HL-60 (cell line): ENCODE results near the gene CETN3.

Experiments
- DNase-seq, 2 experiments: peaks; one replicate each; pipeline ENCODE4 v3.0.0-alpha.2; 2010 to 2020; ENCODE audit warnings: low read depth in 1 of 2, low spot score in 1 of 2
- H3K27ac ChIP-seq: fragments of 250-450 bp; sonication (Bioruptor Pico); replicated peaks from 2 replicates; pipeline ENCODE4 v1.5.1; 2020; ENCODE audit warnings: mild to moderate bottlenecking, moderate library complexity
- H3K27me3 ChIP-seq: fragments of 250-450 bp; sonication (Bioruptor Pico); 2 replicates; pipeline ENCODE4 v1.5.1; 2021; ENCODE audit warnings: mild to moderate bottlenecking, moderate library complexity; ENCODE audit not compliant: insufficient read depth, poor library complexity, severe bottlenecking
- H3K4me3 ChIP-seq: replicated peaks from 2 replicates; pipeline ENCODE4 v1.5.1; 2011; ENCODE audit warnings: mild to moderate bottlenecking, control low read depth, low read length; ENCODE audit not compliant: insufficient read depth
- CTCF ChIP-seq: IDR thresholded peaks from one replicate; pipeline ENCODE4 v1.5.1; 2011; ENCODE audit warnings: low read length, control low read depth, inconsistent platforms; ENCODE audit not compliant: insufficient read depth
- GABPA ChIP-seq: IDR thresholded peaks from 2 replicates; pipeline ENCODE4 v1.6.1; 2012; ENCODE audit warnings: low read depth
- POLR2AphosphoS5 ChIP-seq: IDR thresholded peaks from 2 replicates; pipeline ENCODE4 v1.6.1; 2012; ENCODE audit warnings: low read depth
- REST ChIP-seq: IDR thresholded peaks from 2 replicates; pipeline ENCODE4 v1.6.1; 2012; ENCODE audit warnings: low read depth; ENCODE audit not compliant: insufficient replicate concordance
- SPI1 ChIP-seq: IDR thresholded peaks from 2 replicates; pipeline ENCODE4 v1.6.1; 2012; ENCODE audit warnings: low read depth, mild to moderate bottlenecking, borderline replicate concordance

CETN3 gene

GRCh38 chr5:90355635-90356034, 53.9 kb downstream of the CETN3 start:
- no peak overlapping the region for H3K27ac ChIP-seq
- no peak overlapping the region for H3K4me3 ChIP-seq
- H3K27me3 ChIP-seq = no peaks in the 10 kb centered on the region
- TF ChIP-seq GABPA = no peak
- no peak for TF ChIP-seq CTCF
- TF ChIP-seq REST = no peak
- TF ChIP-seq SPI1 = no peak
- no peak for TF ChIP-seq POLR2AphosphoS5
- no peak for DNase-seq

- no peak for TF ChIP-seq CTCF
- H3K27me3 ChIP-seq = no peaks in the 10 kb centered on the region
- H3K27ac ChIP-seq = no peak overlapping the region
- no peak overlapping the region for H3K4me3 ChIP-seq
- DNase-seq = no peak
These were observed 56.3 kb downstream of the CETN3 start for GRCh38 chr5:90353254-90353653.

- TF ChIP-seq REST = no peak
- TF ChIP-seq POLR2AphosphoS5 = no peak
- TF ChIP-seq SPI1 = no peak
- TF ChIP-seq GABPA = no peak
- no peak for TF ChIP-seq CTCF
- H3K27me3 ChIP-seq = no peaks in the 10 kb centered on the region
- no peak overlapping the region for H3K27ac ChIP-seq
- H3K4me3 ChIP-seq = no peak overlapping the region
- no peak for DNase-seq
These were observed 58.5 kb downstream of the CETN3 start for GRCh38 chr5:90351101-90351500.

GRCh38 chr5:90347462-90347861, 62.1 kb downstream of the CETN3 start:
- no peak for DNase-seq
- H3K27me3 ChIP-seq = no peaks in the 10 kb centered on the region
- TF ChIP-seq SPI1 (no peak), CTCF (no peak), REST (no peak), GABPA (no peak), POLR2AphosphoS5 (no peak)
- H3K27ac ChIP-seq = no peak overlapping the region
- H3K4me3 ChIP-seq = no peak overlapping the region
